ENCODE results near the gene MTX1.

DNA sequence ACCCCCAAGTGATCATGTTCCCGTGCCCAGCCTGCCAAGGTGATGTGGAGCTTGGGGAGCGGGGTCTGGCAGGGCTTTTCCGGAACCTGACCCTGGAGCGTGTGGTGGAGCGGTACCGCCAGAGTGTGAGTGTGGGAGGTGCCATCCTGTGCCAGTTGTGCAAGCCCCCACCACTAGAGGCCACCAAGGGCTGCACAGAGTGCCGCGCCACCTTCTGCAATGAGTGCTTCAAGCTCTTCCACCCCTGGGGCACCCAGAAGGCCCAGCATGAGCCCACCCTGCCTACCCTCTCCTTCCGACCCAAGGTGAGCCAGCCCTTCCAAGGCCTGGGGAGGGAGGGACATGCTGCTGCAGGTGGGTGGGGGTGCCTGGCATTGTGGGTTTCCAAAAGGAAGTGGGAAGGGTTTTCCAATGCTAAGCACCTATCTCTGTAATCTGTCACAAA is 32.5 kb upstream of the MTX1 start:
- TF ChIP-seq, protein P1, sequence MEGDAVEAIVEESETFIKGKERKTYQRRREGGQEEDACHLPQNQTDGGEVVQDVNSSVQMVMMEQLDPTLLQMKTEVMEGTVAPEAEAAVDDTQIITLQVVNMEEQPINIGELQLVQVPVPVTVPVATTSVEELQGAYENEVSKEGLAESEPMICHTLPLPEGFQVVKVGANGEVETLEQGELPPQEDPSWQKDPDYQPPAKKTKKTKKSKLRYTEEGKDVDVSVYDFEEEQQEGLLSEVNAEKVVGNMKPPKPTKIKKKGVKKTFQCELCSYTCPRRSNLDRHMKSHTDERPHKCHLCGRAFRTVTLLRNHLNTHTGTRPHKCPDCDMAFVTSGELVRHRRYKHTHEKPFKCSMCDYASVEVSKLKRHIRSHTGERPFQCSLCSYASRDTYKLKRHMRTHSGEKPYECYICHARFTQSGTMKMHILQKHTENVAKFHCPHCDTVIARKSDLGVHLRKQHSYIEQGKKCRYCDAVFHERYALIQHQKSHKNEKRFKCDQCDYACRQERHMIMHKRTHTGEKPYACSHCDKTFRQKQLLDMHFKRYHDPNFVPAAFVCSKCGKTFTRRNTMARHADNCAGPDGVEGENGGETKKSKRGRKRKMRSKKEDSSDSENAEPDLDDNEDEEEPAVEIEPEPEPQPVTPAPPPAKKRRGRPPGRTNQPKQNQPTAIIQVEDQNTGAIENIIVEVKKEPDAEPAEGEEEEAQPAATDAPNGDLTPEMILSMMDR (IDR thresholded peaks at IDR 0.05): no peak
- TF ChIP-seq POLR2A (IDR thresholded peaks at IDR 0.05) (no peak), POLR2AphosphoS5 (IDR thresholded peaks at IDR 0.05) (no peak)
